GM21526 (cell line): Measurements from ENCODE around the gene FRMD4A.

Source experiments
- ATAC-seq: cut with Tn5 transposase; IDR thresholded peaks from one replicate; pipeline ENCODE4 v1.9.1; 2021; ENCODE audit warnings: moderate library complexity; ENCODE audit not compliant: unreplicated experiment, low FRiP score

The FRMD4A gene

GRCh38 chr10:14024329-14025202, 306.2 kb downstream of the FRMD4A start:
- ATAC-seq = no peak

- ATAC-seq = no peak
Measured at GRCh38 chr10:14023673-14024328, 306.9 kb downstream of the FRMD4A start.

GRCh38 chr10:14022954-14023672, 307.6 kb downstream of the FRMD4A start:
- ATAC-seq = no peak

GRCh38 chr10:14022052-14022451, 308.7 kb downstream of the FRMD4A start:
- ATAC-seq = no peak

- ATAC-seq = no peak
Measured at GRCh38 chr10:14020037-14020664, 310.6 kb downstream of the FRMD4A start.

- no peak for ATAC-seq
Measured at GRCh38 chr10:14017467-14017866, 313.3 kb downstream of the FRMD4A start.

- no peak for ATAC-seq
Measured at GRCh38 chr10:14016931-14017333, 313.8 kb downstream of the FRMD4A start.

- ATAC-seq = no peak
Measured at GRCh38 chr10:14016011-14016536, 314.6 kb downstream of the FRMD4A start.

- no peak for ATAC-seq
Measured at GRCh38 chr10:14014423-14014822, 316.3 kb downstream of the FRMD4A start.

- ATAC-seq = no peak
Measured at GRCh38 chr10:14010769-14011574, 319.8 kb downstream of the FRMD4A start.

- ATAC-seq = no peak
Measured at GRCh38 chr10:14010101-14010558, 320.6 kb downstream of the FRMD4A start.

GRCh38 chr10:14009371-14010100, 321.2 kb downstream of the FRMD4A start:
- no peak for ATAC-seq

- no peak for ATAC-seq
Measured at GRCh38 chr10:14008740-14009080, 322.0 kb downstream of the FRMD4A start.

GRCh38 chr10:14004536-14004935, 326.2 kb downstream of the FRMD4A start:
- ATAC-seq = no peak

- no peak for ATAC-seq
Measured at GRCh38 chr10:14003517-14004184, 327.1 kb downstream of the FRMD4A start.

- ATAC-seq = no peak
Measured at GRCh38 chr10:14001298-14002040, 329.3 kb downstream of the FRMD4A start.

GRCh38 chr10:13998163-13998835, 332.4 kb downstream of the FRMD4A start:
- no peak for ATAC-seq
